ENCODE results near the gene BRF1.
A peak's percentile ranks its signal among the peaks of the same experiment; 100 is the strongest.

Gene BRF1

GRCh38 chr14:105240811-105241576, 59.8 kb downstream of the BRF1 start:
- Histone ChIP-seq H2BK120ac (ENCODE audit: low read depth, low read length) (no peak overlapping the region), H2BK12ac (ENCODE audit: low read length) (no peak overlapping the region), H2BK15ac (ENCODE audit: low read length) (no peak overlapping the region), H3K36me3 (replicated peaks in 1 of 2; ENCODE audit: control insufficient read depth in 2 of 2, insufficient read depth in 2 of 2, low read length in 2 of 2) (peaks cover 8 to 27% of the 10 kb centered on the region in 2 donors), H3K79me1 (ENCODE audit: low read depth, low read length) (peaks cover 14% of the 10 kb centered on the region), H3K9ac (ENCODE audit: low read depth, low read length, poor library complexity) (peak overlapping the region; percentile 60), H3K18ac (ENCODE audit: low read length) (no peak overlapping the region), H3K4ac (ENCODE audit: low read length) (no peak overlapping the region), H3K14ac (ENCODE audit: low read length) (no peak overlapping the region), H3K27me3 (ENCODE audit: control insufficient read depth in 3 of 3, insufficient read depth in 3 of 3, low read depth in 1 of 3, low read length in 3 of 3) (no peaks in the 10 kb centered on the region), H2AK5ac (ENCODE audit: low read depth, low read length) (no peak overlapping the region), H3K4me3 (ENCODE audit: low read length in 2 of 2) (no peak overlapping the region), H3K4me2 (ENCODE audit: insufficient read depth, low read length, poor library complexity, severe bottlenecking) (no peak overlapping the region), H3K4me1 (ENCODE audit: control insufficient read depth in 2 of 2, insufficient read depth in 1 of 2, low read depth in 1 of 2, low read length in 2 of 2) (no peaks in the 10 kb centered on the region), H4K91ac (ENCODE audit: low read depth, low read length, poor library complexity) (no peak overlapping the region), H2BK5ac (ENCODE audit: low read length) (peak overlapping the region; percentile 87), H3K23ac (ENCODE audit: low read depth, low read length, poor library complexity) (peak overlapping the region; percentile 20), H3K9me3 (replicated peaks in 1 of 2; ENCODE audit: control insufficient read depth in 2 of 2, insufficient read depth in 1 of 2, low read depth in 1 of 2, low read length in 2 of 2) (peaks cover 0 to 1% of the 10 kb centered on the region in 2 donors), H4K8ac (ENCODE audit: low read depth, low read length) (no peak overlapping the region), H2AFZ (ENCODE audit: low read length) (no peak overlapping the region), H3K27ac (replicated peaks; ENCODE audit: low read length) (no peak overlapping the region)
- no CpG with 5 or more reads among the region's 31 CpGs for WGBS, 2 donors (ENCODE audit: extremely low coverage in 2 of 2, insufficient read length in 2 of 2, insufficient replicate concordance in 1 of 2)
- DNase-seq (ENCODE audit: low spot score) = no peak

GRCh38 chr14:105229099-105229655, 71.6 kb downstream of the BRF1 start:
- Histone ChIP-seq H2AFZ (ENCODE audit: low read length) (no peak overlapping the region), H2AK5ac (ENCODE audit: low read depth, low read length) (no peak overlapping the region), H3K4ac (ENCODE audit: low read length) (no peak overlapping the region), H2BK12ac (ENCODE audit: low read length) (no peak overlapping the region), H3K79me1 (ENCODE audit: low read depth, low read length) (peaks cover 11% of the 10 kb centered on the region), H3K14ac (ENCODE audit: low read length) (no peak overlapping the region), H3K27ac (replicated peaks; ENCODE audit: low read length) (no peak overlapping the region), H3K27me3 (ENCODE audit: control insufficient read depth in 3 of 3, insufficient read depth in 3 of 3, low read depth in 1 of 3, low read length in 3 of 3) (no peaks in the 10 kb centered on the region), H2BK5ac (ENCODE audit: low read length) (no peak overlapping the region), H3K4me1 (ENCODE audit: control insufficient read depth in 2 of 2, insufficient read depth in 1 of 2, low read depth in 1 of 2, low read length in 2 of 2) (no peaks in the 10 kb centered on the region), H3K4me3 (ENCODE audit: low read length in 2 of 2) (no peak overlapping the region), H3K23ac (ENCODE audit: low read depth, low read length, poor library complexity) (peak overlapping the region; percentile 0), H3K9ac (ENCODE audit: low read depth, low read length, poor library complexity) (no peak overlapping the region), H4K91ac (ENCODE audit: low read depth, low read length, poor library complexity) (no peak overlapping the region), H3K18ac (ENCODE audit: low read length) (no peak overlapping the region), H3K36me3 (replicated peaks in 1 of 2; ENCODE audit: control insufficient read depth in 2 of 2, insufficient read depth in 2 of 2, low read length in 2 of 2) (peaks cover 7 to 25% of the 10 kb centered on the region in 2 donors), H2BK120ac (ENCODE audit: low read depth, low read length) (no peak overlapping the region), H3K9me3 (replicated peaks in 1 of 2; ENCODE audit: control insufficient read depth in 2 of 2, insufficient read depth in 1 of 2, low read depth in 1 of 2, low read length in 2 of 2) (no peaks in the 10 kb centered on the region), H2BK15ac (ENCODE audit: low read length) (no peak overlapping the region), H3K4me2 (ENCODE audit: insufficient read depth, low read length, poor library complexity, severe bottlenecking) (no peak overlapping the region), H4K8ac (ENCODE audit: low read depth, low read length) (no peak overlapping the region)
- no peak for DNase-seq (ENCODE audit: low spot score)
- no CpG with 5 or more reads among the region's 18 CpGs for WGBS, 2 donors (ENCODE audit: extremely low coverage in 2 of 2, insufficient read length in 2 of 2, insufficient replicate concordance in 1 of 2)

- H2BK5ac ChIP-seq (ENCODE audit: low read length) = no peak overlapping the region
- no CpG with 5 or more reads among the region's 17 CpGs for WGBS, 2 donors (ENCODE audit: extremely low coverage in 2 of 2, insufficient read length in 2 of 2, insufficient replicate concordance in 1 of 2)
- no peak overlapping the region for H4K8ac ChIP-seq (ENCODE audit: low read depth, low read length)
- H3K4me1 ChIP-seq (ENCODE audit: control insufficient read depth in 2 of 2, insufficient read depth in 1 of 2, low read depth in 1 of 2, low read length in 2 of 2) = no peaks in the 10 kb centered on the region
- no peak overlapping the region for H2AFZ ChIP-seq (ENCODE audit: low read length)
- peak overlapping the region; percentile 81 for H3K9ac ChIP-seq (ENCODE audit: low read depth, low read length, poor library complexity)
- DNase-seq (ENCODE audit: low spot score) = no peak
- peak overlapping the region; percentile 99 for H3K14ac ChIP-seq (ENCODE audit: low read length)
- H3K23ac ChIP-seq (ENCODE audit: low read depth, low read length, poor library complexity) = no peak overlapping the region
- no peaks in the 10 kb centered on the region for H3K27me3 ChIP-seq (ENCODE audit: control insufficient read depth in 3 of 3, insufficient read depth in 3 of 3, low read depth in 1 of 3, low read length in 3 of 3)
- H3K27ac ChIP-seq (replicated peaks; ENCODE audit: low read length) = no peak overlapping the region
- H2BK15ac ChIP-seq (ENCODE audit: low read length) = no peak overlapping the region
- H3K4me2 ChIP-seq (ENCODE audit: insufficient read depth, low read length, poor library complexity, severe bottlenecking) = no peak overlapping the region
- no peak overlapping the region for H2AK5ac ChIP-seq (ENCODE audit: low read depth, low read length)
- no peak overlapping the region for H3K18ac ChIP-seq (ENCODE audit: low read length)
- no peak overlapping the region for H4K91ac ChIP-seq (ENCODE audit: low read depth, low read length, poor library complexity)
- H3K4ac ChIP-seq (ENCODE audit: low read length) = no peak overlapping the region
- no peaks in the 10 kb centered on the region for H3K9me3 ChIP-seq (replicated peaks in 1 of 2; ENCODE audit: control insufficient read depth in 2 of 2, insufficient read depth in 1 of 2, low read depth in 1 of 2, low read length in 2 of 2)
- H3K79me1 ChIP-seq (ENCODE audit: low read depth, low read length) = peaks cover 12% of the 10 kb centered on the region
- peak overlapping the region in 1 of 2 donors; percentile 51 for H3K4me3 ChIP-seq (ENCODE audit: low read length in 2 of 2)
- no peak overlapping the region for H2BK12ac ChIP-seq (ENCODE audit: low read length)
- peaks cover 7 to 25% of the 10 kb centered on the region in 2 donors for H3K36me3 ChIP-seq (replicated peaks in 1 of 2; ENCODE audit: control insufficient read depth in 2 of 2, insufficient read depth in 2 of 2, low read length in 2 of 2)
- no peak overlapping the region for H2BK120ac ChIP-seq (ENCODE audit: low read depth, low read length)
These were observed 72.2 kb downstream of the BRF1 start for GRCh38 chr14:105228562-105228961.

- Histone ChIP-seq H3K36me3 (replicated peaks in 1 of 2; ENCODE audit: control insufficient read depth in 2 of 2, insufficient read depth in 2 of 2, low read length in 2 of 2) (peaks cover 11 to 25% of the 10 kb centered on the region in 2 donors), H3K27ac (replicated peaks; ENCODE audit: low read length) (no peak overlapping the region), H3K23ac (ENCODE audit: low read depth, low read length, poor library complexity) (no peak overlapping the region), H3K79me1 (ENCODE audit: low read depth, low read length) (peaks cover 15% of the 10 kb centered on the region), H2BK15ac (ENCODE audit: low read length) (no peak overlapping the region), H3K4me2 (ENCODE audit: insufficient read depth, low read length, poor library complexity, severe bottlenecking) (no peak overlapping the region), H2AK5ac (ENCODE audit: low read depth, low read length) (no peak overlapping the region), H3K9ac (ENCODE audit: low read depth, low read length, poor library complexity) (no peak overlapping the region), H3K14ac (ENCODE audit: low read length) (no peak overlapping the region), H3K27me3 (ENCODE audit: control insufficient read depth in 3 of 3, insufficient read depth in 3 of 3, low read depth in 1 of 3, low read length in 3 of 3) (no peaks in the 10 kb centered on the region), H3K18ac (ENCODE audit: low read length) (no peak overlapping the region), H3K4me3 (ENCODE audit: low read length in 2 of 2) (no peak overlapping the region), H2BK120ac (ENCODE audit: low read depth, low read length) (no peak overlapping the region), H2BK5ac (ENCODE audit: low read length) (no peak overlapping the region), H3K4me1 (ENCODE audit: control insufficient read depth in 2 of 2, insufficient read depth in 1 of 2, low read depth in 1 of 2, low read length in 2 of 2) (no peaks in the 10 kb centered on the region), H2AFZ (ENCODE audit: low read length) (no peak overlapping the region), H3K9me3 (replicated peaks in 1 of 2; ENCODE audit: control insufficient read depth in 2 of 2, insufficient read depth in 1 of 2, low read depth in 1 of 2, low read length in 2 of 2) (no peaks in the 10 kb centered on the region), H4K91ac (ENCODE audit: low read depth, low read length, poor library complexity) (no peak overlapping the region), H3K4ac (ENCODE audit: low read length) (no peak overlapping the region), H4K8ac (ENCODE audit: low read depth, low read length) (no peak overlapping the region), H2BK12ac (ENCODE audit: low read length) (no peak overlapping the region)
- WGBS, 2 donors (ENCODE audit: extremely low coverage in 2 of 2, insufficient read length in 2 of 2, insufficient replicate concordance in 1 of 2) = no CpG with 5 or more reads among the region's 14 CpGs
- DNase-seq (ENCODE audit: low spot score) = no peak
These were observed 73.5 kb downstream of the BRF1 start for GRCh38 chr14:105227346-105227745.

Data from neuronal stem cell (in vitro differentiated cells).